Neural cell (in vitro differentiated cells): ENCODE measurements around the gene SLC12A8. TPM values are rescaled to one million over a fixed set of nuclear protein-coding genes. Genes with fewer than 3 reads are reported as not detected.

ENCODE experiments used
- H2AFZ ChIP-seq: fragments of 200-600, 300-800 bp; sonication (generic), shearing (Covaris generic); 2 replicates; pipeline ENCODE4 v1.6.0; 2014; ENCODE audit warnings: low read depth, mild to moderate bottlenecking, antibody characterized with exemption, low read length, moderate library complexity
- H3F3A ChIP-seq: fragments of 200-600 bp; shearing (Covaris generic); 2 replicates; pipeline ENCODE4 v1.6.1; 2016; ENCODE audit warnings: mild to moderate bottlenecking, moderate library complexity, mixed read lengths, antibody characterized with exemption, low read length; ENCODE audit not compliant: insufficient read depth, poor library complexity, severe bottlenecking
- H3K27ac ChIP-seq: fragments of 200-600, 300-800 bp; sonication (generic), shearing (Covaris generic); 2 replicates; pipeline ENCODE4 v1.5.1; 2014; ENCODE audit warnings: mild to moderate bottlenecking, low read length, moderate library complexity
- H3K27me3 ChIP-seq: fragments of 300-800, 200-600 bp; sonication (generic), shearing (Covaris generic); 2 replicates; pipeline ENCODE4 v1.6.0; 2014; ENCODE audit warnings: mild to moderate bottlenecking, low read depth, low read length, moderate library complexity; ENCODE audit not compliant: insufficient read depth
- H3K36me3 ChIP-seq: fragments of 300-800, 200-600 bp; sonication (generic), shearing (Covaris generic); 2 replicates; pipeline ENCODE4 v1.5.1; 2014; ENCODE audit warnings: mild to moderate bottlenecking, antibody characterized with exemption, low read length, moderate library complexity; ENCODE audit not compliant: insufficient read depth
- H3K4me2 ChIP-seq: fragments of 300-800, 200-600 bp; sonication (generic), shearing (Covaris generic); 2 replicates; pipeline ENCODE4 v1.6.0; 2014; ENCODE audit warnings: mild to moderate bottlenecking, low read length
- H3K4me3 ChIP-seq: fragments of 300-800, 200-600 bp; sonication (generic), shearing (Covaris generic); 2 replicates; pipeline ENCODE4 v1.5.1; 2014; ENCODE audit warnings: mild to moderate bottlenecking, low read length, moderate library complexity
- H3K79me2 ChIP-seq: fragments of 200-600 bp; shearing (Covaris generic); replicated peaks from 2 replicates; pipeline ENCODE4 v1.6.0; 2014; ENCODE audit warnings: mild to moderate bottlenecking, low read length, moderate library complexity; ENCODE audit not compliant: insufficient read depth
- H3K9ac ChIP-seq: fragments of 300-800, 200-600 bp; sonication (generic), shearing (Covaris generic); 2 replicates; pipeline ENCODE4 v1.6.1; 2016; ENCODE audit warnings: mild to moderate bottlenecking, low read length, mixed read lengths
- H3K9me2 ChIP-seq: fragments of 200-600 bp; shearing (Covaris generic); 2 replicates; pipeline ENCODE4 v1.6.1; 2016; ENCODE audit warnings: mild to moderate bottlenecking, low read length, mixed read lengths; ENCODE audit not compliant: insufficient read depth
- H3K9me3 ChIP-seq: fragments of 200-600, 300-800 bp; sonication (generic), shearing (Covaris generic); 2 replicates; pipeline ENCODE4 v1.6.1; 2016; ENCODE audit warnings: mild to moderate bottlenecking, mixed run types, low read length, moderate library complexity, mixed read lengths
- H4K20me1 ChIP-seq: fragments of 200-600 bp; shearing (Covaris generic); 2 replicates; pipeline ENCODE4 v1.6.1; 2016; ENCODE audit warnings: mild to moderate bottlenecking, mixed run types; ENCODE audit not compliant: insufficient read depth
- EP300 ChIP-seq: fragments of 450-650 bp; conservative IDR thresholded peaks from 2 replicates; pipeline ENCODE4 v1.6.1; 2014; ENCODE audit warnings: antibody characterized with exemption, mild to moderate bottlenecking, moderate library complexity; ENCODE audit not compliant: poor library complexity, severe bottlenecking
- EZH2 ChIP-seq: fragments of 200-600, 300-800 bp; shearing (Covaris generic), sonication (generic); IDR thresholded peaks from 2 replicates; pipeline ENCODE4 v1.6.1; 2014; ENCODE audit warnings: antibody characterized with exemption, low read length, borderline replicate concordance, mild to moderate bottlenecking; ENCODE audit not compliant: insufficient read depth, poor library complexity, severe bottlenecking
- MXI1 ChIP-seq: fragments of 450-650 bp; conservative IDR thresholded peaks from 2 replicates; pipeline ENCODE4 v1.6.1; 2014; ENCODE audit warnings: antibody characterized with exemption, mild to moderate bottlenecking; ENCODE audit not compliant: poor library complexity, severe bottlenecking
- POLR2AphosphoS5 ChIP-seq: IDR thresholded peaks from 2 replicates; pipeline ENCODE4 v1.6.1; 2012
- RAD21 ChIP-seq: fragments of 450-650 bp; conservative IDR thresholded peaks from 2 replicates; pipeline ENCODE4 v1.6.1; 2014; ENCODE audit warnings: antibody characterized with exemption, mild to moderate bottlenecking, moderate library complexity
- SMC3 ChIP-seq: fragments of 450-650 bp; conservative IDR thresholded peaks from 2 replicates; pipeline ENCODE4 v1.6.1; 2014; ENCODE audit warnings: antibody characterized with exemption, mild to moderate bottlenecking, moderate library complexity; ENCODE audit not compliant: poor library complexity
- TAF1 ChIP-seq: IDR thresholded peaks from 2 replicates; pipeline ENCODE4 v1.6.1; 2012; ENCODE audit warnings: low read depth
- polyA plus RNA-seq: library from polyadenylated mRNA; depleted of rRNA; stranded (reverse); fragments of >200 nt; gene quantifications from 2 replicates; pipeline ENCODE4 v1.2.3, GENCODE V29; 2014
- TF ChIP-seq, protein P1 (sequence below): IDR thresholded peaks from 2 replicates; pipeline ENCODE4 v1.6.1; 2012; ENCODE audit warnings: borderline replicate concordance
- TF ChIP-seq, protein P2 (sequence below): fragments of 450-650 bp; IDR thresholded peaks from 2 replicates; pipeline ENCODE4 v1.5.1; 2014; ENCODE audit warnings: antibody characterized with exemption, mild to moderate bottlenecking, moderate library complexity; ENCODE audit not compliant: poor library complexity, severe bottlenecking

Gene SLC12A8
- polyA plus RNA-seq, 1 donor from 2014 or later, result 4.6 TPM

DNA sequence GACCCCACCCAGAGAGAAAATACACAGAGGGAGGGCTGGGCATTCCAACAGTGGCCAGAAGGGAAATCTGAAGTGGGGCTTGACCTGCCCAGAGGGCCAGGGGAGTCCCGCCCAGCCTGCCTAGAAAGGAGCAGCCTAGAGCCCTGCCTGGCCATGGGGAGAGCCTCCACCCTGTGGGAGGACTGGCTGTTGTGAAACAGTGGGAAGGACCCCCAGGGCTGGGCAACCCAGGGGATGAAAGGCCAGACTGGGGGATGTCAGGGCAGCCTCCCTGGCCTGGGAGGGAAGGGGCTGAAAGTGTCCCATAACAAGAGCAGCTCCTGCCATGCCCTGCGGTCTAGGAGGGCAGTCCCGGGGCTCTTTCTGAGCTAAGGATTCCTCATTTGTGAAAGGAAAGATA is 69.0 kb downstream of the SLC12A8 start:
- Histone ChIP-seq H4K20me1 (no peaks in the 10 kb centered on the region), H3K9me2 (no peaks in the 10 kb centered on the region), H3K27ac (no peak overlapping the region), H3K36me3 (no peaks in the 10 kb centered on the region), H3K9ac (no peak overlapping the region), H2AFZ (no peak overlapping the region), H3K4me3 (no peak overlapping the region), H3K79me2 (no peaks in the 10 kb centered on the region), H3K27me3 (peaks cover 11% of the 10 kb centered on the region), H3K9me3 (no peaks in the 10 kb centered on the region), H3K4me2 (no peak overlapping the region), H3F3A (no peaks in the 10 kb centered on the region)
- TF ChIP-seq, protein P1, sequence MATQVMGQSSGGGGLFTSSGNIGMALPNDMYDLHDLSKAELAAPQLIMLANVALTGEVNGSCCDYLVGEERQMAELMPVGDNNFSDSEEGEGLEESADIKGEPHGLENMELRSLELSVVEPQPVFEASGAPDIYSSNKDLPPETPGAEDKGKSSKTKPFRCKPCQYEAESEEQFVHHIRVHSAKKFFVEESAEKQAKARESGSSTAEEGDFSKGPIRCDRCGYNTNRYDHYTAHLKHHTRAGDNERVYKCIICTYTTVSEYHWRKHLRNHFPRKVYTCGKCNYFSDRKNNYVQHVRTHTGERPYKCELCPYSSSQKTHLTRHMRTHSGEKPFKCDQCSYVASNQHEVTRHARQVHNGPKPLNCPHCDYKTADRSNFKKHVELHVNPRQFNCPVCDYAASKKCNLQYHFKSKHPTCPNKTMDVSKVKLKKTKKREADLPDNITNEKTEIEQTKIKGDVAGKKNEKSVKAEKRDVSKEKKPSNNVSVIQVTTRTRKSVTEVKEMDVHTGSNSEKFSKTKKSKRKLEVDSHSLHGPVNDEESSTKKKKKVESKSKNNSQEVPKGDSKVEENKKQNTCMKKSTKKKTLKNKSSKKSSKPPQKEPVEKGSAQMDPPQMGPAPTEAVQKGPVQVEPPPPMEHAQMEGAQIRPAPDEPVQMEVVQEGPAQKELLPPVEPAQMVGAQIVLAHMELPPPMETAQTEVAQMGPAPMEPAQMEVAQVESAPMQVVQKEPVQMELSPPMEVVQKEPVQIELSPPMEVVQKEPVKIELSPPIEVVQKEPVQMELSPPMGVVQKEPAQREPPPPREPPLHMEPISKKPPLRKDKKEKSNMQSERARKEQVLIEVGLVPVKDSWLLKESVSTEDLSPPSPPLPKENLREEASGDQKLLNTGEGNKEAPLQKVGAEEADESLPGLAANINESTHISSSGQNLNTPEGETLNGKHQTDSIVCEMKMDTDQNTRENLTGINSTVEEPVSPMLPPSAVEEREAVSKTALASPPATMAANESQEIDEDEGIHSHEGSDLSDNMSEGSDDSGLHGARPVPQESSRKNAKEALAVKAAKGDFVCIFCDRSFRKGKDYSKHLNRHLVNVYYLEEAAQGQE, result no peak
- TF ChIP-seq EP300 (no peak), SMC3 (no peak), EZH2 (no peak), MXI1 (no peak), RAD21 (no peak), TAF1 (no peak), POLR2AphosphoS5 (no peak)
- TF ChIP-seq, protein P2, sequence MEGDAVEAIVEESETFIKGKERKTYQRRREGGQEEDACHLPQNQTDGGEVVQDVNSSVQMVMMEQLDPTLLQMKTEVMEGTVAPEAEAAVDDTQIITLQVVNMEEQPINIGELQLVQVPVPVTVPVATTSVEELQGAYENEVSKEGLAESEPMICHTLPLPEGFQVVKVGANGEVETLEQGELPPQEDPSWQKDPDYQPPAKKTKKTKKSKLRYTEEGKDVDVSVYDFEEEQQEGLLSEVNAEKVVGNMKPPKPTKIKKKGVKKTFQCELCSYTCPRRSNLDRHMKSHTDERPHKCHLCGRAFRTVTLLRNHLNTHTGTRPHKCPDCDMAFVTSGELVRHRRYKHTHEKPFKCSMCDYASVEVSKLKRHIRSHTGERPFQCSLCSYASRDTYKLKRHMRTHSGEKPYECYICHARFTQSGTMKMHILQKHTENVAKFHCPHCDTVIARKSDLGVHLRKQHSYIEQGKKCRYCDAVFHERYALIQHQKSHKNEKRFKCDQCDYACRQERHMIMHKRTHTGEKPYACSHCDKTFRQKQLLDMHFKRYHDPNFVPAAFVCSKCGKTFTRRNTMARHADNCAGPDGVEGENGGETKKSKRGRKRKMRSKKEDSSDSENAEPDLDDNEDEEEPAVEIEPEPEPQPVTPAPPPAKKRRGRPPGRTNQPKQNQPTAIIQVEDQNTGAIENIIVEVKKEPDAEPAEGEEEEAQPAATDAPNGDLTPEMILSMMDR, result no peak

DNA sequence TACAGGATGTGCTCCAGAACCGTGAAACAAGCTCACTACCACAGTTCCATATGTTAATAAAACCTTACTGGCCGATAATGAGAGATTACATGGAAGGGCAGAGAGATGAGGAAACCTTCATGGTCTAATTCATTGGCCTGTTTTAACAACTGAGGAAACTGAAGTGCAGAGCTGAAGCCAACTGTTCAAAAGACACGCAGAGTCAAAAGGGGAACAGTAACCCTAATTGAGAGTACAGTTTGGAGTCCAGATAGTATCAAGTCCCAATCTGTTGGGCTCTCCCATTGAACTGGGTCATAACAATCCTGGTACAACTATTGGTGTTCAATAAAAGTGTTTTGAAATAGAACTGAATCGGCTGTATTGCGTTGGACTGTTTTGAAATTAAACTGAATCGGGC is 69.6 kb downstream of the SLC12A8 start:
- no peak overlapping the region for H3K27ac ChIP-seq
- H2AFZ ChIP-seq, result no peak overlapping the region

More for the DNA sequence above, 69.6 kb downstream of the SLC12A8 start:
- H3K9me2 ChIP-seq, result no peaks in the 10 kb centered on the region
- no peak overlapping the region for H3K4me3 ChIP-seq
- no peaks in the 10 kb centered on the region for H4K20me1 ChIP-seq
- H3K9me3 ChIP-seq, result no peaks in the 10 kb centered on the region
- H3K36me3 ChIP-seq, result no peaks in the 10 kb centered on the region
- H3K4me2 ChIP-seq, result no peak overlapping the region
- TF ChIP-seq POLR2AphosphoS5 (no peak), TAF1 (no peak), EP300 (no peak), MXI1 (no peak), RAD21 (no peak)
- TF ChIP-seq, protein P2, result no peak
- no peaks in the 10 kb centered on the region for H3K79me2 ChIP-seq
- peaks cover 11% of the 10 kb centered on the region for H3K27me3 ChIP-seq
- no peaks in the 10 kb centered on the region for H3F3A ChIP-seq
- H3K9ac ChIP-seq, result no peak overlapping the region
